Measurements from ENCODE around the gene TAF1. TPM values are rescaled to one million over a fixed set of nuclear protein-coding genes. Genes with fewer than 3 reads are reported as not detected.

The TAF1 gene
- total RNA-seq, 1 experiment from 2014 or later, result 31.2 TPM

DNA sequence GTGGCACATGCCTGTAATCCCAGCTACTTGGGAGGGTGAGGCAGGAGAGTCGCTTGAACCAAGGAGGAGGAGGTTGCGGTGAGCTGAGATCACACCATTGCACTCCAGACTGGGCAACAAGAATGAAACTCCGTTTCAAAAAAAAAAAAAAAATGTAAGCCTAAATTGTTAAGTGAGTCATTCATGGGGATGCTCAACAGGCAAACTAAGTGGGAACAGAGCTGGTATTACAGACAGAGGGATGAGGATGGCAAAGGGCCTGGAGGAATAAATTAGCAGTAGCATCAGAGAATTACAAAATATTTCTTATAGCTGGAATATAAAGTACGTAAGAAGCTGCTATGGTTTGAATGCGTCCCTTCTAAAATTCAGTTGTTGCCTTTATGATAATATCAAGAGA lies 123.4 kb downstream of the TAF1 start:
- Mint-ChIP-seq H3K4me1 (no peaks in the 10 kb centered on the region; the same call in 1 of the 2 replicates), H3K4me3 (no peak overlapping the region), H3K27me3 (ENCODE audit: low read depth) (no peaks in the 10 kb centered on the region), H3K9me3 (no peaks in the 10 kb centered on the region), H3K36me3 (no peaks in the 10 kb centered on the region), H3K27ac (no peak overlapping the region)
- ATAC-seq, result no peak
- no peak for DNase-seq (ENCODE audit: low spot score)
- ChIA-PET CTCF (no interaction called here), POLR2A (no interaction called here)
- TF ChIP-seq, protein P1, sequence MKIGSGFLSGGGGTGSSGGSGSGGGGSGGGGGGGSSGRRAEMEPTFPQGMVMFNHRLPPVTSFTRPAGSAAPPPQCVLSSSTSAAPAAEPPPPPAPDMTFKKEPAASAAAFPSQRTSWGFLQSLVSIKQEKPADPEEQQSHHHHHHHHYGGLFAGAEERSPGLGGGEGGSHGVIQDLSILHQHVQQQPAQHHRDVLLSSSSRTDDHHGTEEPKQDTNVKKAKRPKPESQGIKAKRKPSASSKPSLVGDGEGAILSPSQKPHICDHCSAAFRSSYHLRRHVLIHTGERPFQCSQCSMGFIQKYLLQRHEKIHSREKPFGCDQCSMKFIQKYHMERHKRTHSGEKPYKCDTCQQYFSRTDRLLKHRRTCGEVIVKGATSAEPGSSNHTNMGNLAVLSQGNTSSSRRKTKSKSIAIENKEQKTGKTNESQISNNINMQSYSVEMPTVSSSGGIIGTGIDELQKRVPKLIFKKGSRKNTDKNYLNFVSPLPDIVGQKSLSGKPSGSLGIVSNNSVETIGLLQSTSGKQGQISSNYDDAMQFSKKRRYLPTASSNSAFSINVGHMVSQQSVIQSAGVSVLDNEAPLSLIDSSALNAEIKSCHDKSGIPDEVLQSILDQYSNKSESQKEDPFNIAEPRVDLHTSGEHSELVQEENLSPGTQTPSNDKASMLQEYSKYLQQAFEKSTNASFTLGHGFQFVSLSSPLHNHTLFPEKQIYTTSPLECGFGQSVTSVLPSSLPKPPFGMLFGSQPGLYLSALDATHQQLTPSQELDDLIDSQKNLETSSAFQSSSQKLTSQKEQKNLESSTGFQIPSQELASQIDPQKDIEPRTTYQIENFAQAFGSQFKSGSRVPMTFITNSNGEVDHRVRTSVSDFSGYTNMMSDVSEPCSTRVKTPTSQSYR (CRISPR knock-in tag; IDR thresholded peaks at IDR 0.05), result no peak
- TF ChIP-seq CBFB (CRISPR knock-in tag; IDR thresholded peaks at IDR 0.05; ENCODE audit: low read depth), result no peak
- TF ChIP-seq, protein P2, sequence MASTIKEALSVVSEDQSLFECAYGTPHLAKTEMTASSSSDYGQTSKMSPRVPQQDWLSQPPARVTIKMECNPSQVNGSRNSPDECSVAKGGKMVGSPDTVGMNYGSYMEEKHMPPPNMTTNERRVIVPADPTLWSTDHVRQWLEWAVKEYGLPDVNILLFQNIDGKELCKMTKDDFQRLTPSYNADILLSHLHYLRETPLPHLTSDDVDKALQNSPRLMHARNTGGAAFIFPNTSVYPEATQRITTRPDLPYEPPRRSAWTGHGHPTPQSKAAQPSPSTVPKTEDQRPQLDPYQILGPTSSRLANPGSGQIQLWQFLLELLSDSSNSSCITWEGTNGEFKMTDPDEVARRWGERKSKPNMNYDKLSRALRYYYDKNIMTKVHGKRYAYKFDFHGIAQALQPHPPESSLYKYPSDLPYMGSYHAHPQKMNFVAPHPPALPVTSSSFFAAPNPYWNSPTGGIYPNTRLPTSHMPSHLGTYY (CRISPR knock-in tag; IDR thresholded peaks at IDR 0.05), result no peak
- no peak for TF ChIP-seq NFYB (CRISPR knock-in tag; conservative IDR thresholded peaks at IDR 0.05; ENCODE audit: low read depth)
- TF ChIP-seq, protein P3, sequence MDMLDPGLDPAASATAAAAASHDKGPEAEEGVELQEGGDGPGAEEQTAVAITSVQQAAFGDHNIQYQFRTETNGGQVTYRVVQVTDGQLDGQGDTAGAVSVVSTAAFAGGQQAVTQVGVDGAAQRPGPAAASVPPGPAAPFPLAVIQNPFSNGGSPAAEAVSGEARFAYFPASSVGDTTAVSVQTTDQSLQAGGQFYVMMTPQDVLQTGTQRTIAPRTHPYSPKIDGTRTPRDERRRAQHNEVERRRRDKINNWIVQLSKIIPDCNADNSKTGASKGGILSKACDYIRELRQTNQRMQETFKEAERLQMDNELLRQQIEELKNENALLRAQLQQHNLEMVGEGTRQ (CRISPR knock-in tag; IDR thresholded peaks at IDR 0.05), result no peak
- TF ChIP-seq, protein P4, sequence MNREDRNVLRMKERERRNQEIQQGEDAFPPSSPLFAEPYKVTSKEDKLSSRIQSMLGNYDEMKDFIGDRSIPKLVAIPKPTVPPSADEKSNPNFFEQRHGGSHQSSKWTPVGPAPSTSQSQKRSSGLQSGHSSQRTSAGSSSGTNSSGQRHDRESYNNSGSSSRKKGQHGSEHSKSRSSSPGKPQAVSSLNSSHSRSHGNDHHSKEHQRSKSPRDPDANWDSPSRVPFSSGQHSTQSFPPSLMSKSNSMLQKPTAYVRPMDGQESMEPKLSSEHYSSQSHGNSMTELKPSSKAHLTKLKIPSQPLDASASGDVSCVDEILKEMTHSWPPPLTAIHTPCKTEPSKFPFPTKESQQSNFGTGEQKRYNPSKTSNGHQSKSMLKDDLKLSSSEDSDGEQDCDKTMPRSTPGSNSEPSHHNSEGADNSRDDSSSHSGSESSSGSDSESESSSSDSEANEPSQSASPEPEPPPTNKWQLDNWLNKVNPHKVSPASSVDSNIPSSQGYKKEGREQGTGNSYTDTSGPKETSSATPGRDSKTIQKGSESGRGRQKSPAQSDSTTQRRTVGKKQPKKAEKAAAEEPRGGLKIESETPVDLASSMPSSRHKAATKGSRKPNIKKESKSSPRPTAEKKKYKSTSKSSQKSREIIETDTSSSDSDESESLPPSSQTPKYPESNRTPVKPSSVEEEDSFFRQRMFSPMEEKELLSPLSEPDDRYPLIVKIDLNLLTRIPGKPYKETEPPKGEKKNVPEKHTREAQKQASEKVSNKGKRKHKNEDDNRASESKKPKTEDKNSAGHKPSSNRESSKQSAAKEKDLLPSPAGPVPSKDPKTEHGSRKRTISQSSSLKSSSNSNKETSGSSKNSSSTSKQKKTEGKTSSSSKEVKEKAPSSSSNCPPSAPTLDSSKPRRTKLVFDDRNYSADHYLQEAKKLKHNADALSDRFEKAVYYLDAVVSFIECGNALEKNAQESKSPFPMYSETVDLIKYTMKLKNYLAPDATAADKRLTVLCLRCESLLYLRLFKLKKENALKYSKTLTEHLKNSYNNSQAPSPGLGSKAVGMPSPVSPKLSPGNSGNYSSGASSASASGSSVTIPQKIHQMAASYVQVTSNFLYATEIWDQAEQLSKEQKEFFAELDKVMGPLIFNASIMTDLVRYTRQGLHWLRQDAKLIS (CRISPR knock-in tag; IDR thresholded peaks at IDR 0.05; ENCODE audit: borderline replicate concordance), result no peak
- TF ChIP-seq, protein P5, sequence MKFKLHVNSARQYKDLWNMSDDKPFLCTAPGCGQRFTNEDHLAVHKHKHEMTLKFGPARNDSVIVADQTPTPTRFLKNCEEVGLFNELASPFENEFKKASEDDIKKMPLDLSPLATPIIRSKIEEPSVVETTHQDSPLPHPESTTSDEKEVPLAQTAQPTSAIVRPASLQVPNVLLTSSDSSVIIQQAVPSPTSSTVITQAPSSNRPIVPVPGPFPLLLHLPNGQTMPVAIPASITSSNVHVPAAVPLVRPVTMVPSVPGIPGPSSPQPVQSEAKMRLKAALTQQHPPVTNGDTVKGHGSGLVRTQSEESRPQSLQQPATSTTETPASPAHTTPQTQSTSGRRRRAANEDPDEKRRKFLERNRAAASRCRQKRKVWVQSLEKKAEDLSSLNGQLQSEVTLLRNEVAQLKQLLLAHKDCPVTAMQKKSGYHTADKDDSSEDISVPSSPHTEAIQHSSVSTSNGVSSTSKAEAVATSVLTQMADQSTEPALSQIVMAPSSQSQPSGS (CRISPR knock-in tag; IDR thresholded peaks at IDR 0.05; ENCODE audit: borderline replicate concordance, low read depth), result no peak
- no peak for TF ChIP-seq MAX (CRISPR knock-in tag; IDR thresholded peaks at IDR 0.05)
- TF ChIP-seq OVOL2 (CRISPR knock-in tag; IDR thresholded peaks at IDR 0.05; ENCODE audit: borderline replicate concordance), result no peak
- TF ChIP-seq SOX15 (CRISPR knock-in tag; IDR thresholded peaks at IDR 0.05), result no peak
- TF ChIP-seq SMAD3 (CRISPR knock-in tag; IDR thresholded peaks at IDR 0.05; ENCODE audit: borderline replicate concordance), result no peak
- TF ChIP-seq, protein P6, sequence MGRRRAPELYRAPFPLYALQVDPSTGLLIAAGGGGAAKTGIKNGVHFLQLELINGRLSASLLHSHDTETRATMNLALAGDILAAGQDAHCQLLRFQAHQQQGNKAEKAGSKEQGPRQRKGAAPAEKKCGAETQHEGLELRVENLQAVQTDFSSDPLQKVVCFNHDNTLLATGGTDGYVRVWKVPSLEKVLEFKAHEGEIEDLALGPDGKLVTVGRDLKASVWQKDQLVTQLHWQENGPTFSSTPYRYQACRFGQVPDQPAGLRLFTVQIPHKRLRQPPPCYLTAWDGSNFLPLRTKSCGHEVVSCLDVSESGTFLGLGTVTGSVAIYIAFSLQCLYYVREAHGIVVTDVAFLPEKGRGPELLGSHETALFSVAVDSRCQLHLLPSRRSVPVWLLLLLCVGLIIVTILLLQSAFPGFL (CRISPR knock-in tag; IDR thresholded peaks at IDR 0.05; ENCODE audit: borderline replicate concordance), result no peak
- no peak for TF ChIP-seq NR3C1 (CRISPR knock-in tag; conservative IDR thresholded peaks at IDR 0.05; ENCODE audit: low read depth)
- no peak for TF ChIP-seq ZNF423 (CRISPR knock-in tag; IDR thresholded peaks at IDR 0.05)
- TF ChIP-seq IRF1 (CRISPR knock-in tag; IDR thresholded peaks at IDR 0.05), result no peak
- no peak for TF ChIP-seq ZNF121 (CRISPR knock-in tag; IDR thresholded peaks at IDR 0.05)
- no peak for TF ChIP-seq ZNF219 (CRISPR knock-in tag; IDR thresholded peaks at IDR 0.05; ENCODE audit: borderline replicate concordance)
- TF ChIP-seq NFATC4 (CRISPR knock-in tag; IDR thresholded peaks at IDR 0.05), result no peak
- TF ChIP-seq, protein P7, sequence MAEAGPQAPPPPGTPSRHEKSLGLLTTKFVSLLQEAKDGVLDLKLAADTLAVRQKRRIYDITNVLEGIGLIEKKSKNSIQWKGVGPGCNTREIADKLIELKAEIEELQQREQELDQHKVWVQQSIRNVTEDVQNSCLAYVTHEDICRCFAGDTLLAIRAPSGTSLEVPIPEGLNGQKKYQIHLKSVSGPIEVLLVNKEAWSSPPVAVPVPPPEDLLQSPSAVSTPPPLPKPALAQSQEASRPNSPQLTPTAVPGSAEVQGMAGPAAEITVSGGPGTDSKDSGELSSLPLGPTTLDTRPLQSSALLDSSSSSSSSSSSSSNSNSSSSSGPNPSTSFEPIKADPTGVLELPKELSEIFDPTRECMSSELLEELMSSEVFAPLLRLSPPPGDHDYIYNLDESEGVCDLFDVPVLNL (CRISPR knock-in tag; IDR thresholded peaks at IDR 0.05; ENCODE audit: borderline replicate concordance, low read depth), result no peak
- TF ChIP-seq SMAD4 (CRISPR knock-in tag; IDR thresholded peaks at IDR 0.05), result no peak

Measured in WTC11 (cell line).